ENCODE data around the gene CCDC167. TPM values are rescaled to one million over a fixed set of nuclear protein-coding genes. Genes with fewer than 3 reads are reported as not detected.

CCDC167 gene
- total RNA-seq, 1 donor from 2014 or later = 38.3 TPM

DNA sequence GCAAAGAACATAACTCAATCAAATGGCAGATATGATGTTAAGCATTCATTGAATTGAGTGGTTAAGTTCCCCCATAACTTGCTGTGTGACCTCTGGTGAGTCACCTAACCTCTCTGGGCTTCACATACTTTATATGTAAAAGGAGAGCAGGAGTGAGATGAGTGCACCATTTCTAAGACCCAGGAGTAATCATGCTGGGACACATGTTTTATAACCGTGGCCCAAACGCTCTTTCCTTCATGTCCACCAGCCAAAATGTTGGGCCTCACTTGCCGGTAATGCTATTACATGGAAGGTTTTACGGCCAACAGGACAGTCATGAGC lies 40.3 kb upstream of the CCDC167 start:
- H3K36me3 Mint-ChIP-seq = no peaks in the 10 kb centered on the region
- no peaks in the 10 kb centered on the region for H3K9me3 Mint-ChIP-seq
- DNase-seq (ENCODE audit: extremely low spot score, unreplicated experiment) = no peak
- peaks cover 10% of the 10 kb centered on the region for H3K4me1 Mint-ChIP-seq (ENCODE audit: unreplicated experiment)
- H3K4me3 Mint-ChIP-seq = no peak overlapping the region
- no peak overlapping the region for H3K27ac Mint-ChIP-seq
- TF ChIP-seq, protein P1, sequence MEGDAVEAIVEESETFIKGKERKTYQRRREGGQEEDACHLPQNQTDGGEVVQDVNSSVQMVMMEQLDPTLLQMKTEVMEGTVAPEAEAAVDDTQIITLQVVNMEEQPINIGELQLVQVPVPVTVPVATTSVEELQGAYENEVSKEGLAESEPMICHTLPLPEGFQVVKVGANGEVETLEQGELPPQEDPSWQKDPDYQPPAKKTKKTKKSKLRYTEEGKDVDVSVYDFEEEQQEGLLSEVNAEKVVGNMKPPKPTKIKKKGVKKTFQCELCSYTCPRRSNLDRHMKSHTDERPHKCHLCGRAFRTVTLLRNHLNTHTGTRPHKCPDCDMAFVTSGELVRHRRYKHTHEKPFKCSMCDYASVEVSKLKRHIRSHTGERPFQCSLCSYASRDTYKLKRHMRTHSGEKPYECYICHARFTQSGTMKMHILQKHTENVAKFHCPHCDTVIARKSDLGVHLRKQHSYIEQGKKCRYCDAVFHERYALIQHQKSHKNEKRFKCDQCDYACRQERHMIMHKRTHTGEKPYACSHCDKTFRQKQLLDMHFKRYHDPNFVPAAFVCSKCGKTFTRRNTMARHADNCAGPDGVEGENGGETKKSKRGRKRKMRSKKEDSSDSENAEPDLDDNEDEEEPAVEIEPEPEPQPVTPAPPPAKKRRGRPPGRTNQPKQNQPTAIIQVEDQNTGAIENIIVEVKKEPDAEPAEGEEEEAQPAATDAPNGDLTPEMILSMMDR (conservative IDR thresholded peaks at IDR 0.05) = no peak
- H3K27me3 Mint-ChIP-seq = peaks cover 47% of the 10 kb centered on the region

DNA sequence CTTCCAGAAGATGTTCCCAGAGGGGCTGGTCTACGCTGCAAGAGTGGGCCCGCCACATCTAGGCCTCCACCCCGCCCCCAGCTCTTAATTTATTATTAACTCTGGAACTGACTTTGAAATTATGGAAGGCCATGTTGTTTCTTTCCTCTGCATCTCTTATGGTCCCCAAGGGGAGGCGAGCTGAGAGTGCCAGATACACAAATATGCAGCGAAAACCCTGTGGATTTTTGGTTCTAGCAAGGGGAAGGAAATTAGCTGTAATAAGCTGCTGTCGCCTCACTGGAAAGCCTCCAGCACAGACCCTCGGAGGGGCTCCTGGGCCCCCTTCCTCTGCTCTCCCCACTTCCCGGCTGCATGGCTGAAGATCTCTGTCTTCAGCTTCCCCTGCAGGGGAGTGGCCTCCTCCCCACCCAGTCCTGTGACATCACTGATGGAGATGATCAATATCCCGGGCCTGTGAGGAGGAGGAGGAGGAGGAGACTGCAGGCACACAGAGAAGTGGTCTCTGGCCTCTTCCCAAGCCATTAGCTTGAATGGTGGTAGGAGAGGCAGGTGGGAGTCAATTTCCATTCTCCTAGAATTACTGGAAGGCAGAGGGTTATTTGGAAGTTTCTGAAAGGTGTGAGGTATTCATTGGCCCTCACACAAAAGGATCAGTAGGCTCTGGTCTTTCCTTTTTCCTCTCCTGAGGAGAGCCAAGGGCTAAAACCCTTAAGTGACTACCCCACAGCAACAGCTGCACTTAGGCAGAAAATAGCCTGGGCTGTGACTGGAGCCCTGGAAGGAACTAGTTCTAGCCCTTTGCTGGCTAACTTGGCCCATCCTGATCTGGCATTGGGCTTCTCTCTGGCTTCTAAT lies 39.7 kb upstream of the CCDC167 start:
- Mint-ChIP-seq H3K4me1 (ENCODE audit: unreplicated experiment) (peaks cover 16% of the 10 kb centered on the region), H3K36me3 (no peaks in the 10 kb centered on the region), H3K9me3 (no peaks in the 10 kb centered on the region), H3K4me3 (no peak overlapping the region), H3K27ac (no peak overlapping the region), H3K27me3 (peaks cover 50% of the 10 kb centered on the region)
- TF ChIP-seq, protein P1 (conservative IDR thresholded peaks at IDR 0.05) = no peak
- DNase-seq (ENCODE audit: extremely low spot score, unreplicated experiment) = no peak

DNA sequence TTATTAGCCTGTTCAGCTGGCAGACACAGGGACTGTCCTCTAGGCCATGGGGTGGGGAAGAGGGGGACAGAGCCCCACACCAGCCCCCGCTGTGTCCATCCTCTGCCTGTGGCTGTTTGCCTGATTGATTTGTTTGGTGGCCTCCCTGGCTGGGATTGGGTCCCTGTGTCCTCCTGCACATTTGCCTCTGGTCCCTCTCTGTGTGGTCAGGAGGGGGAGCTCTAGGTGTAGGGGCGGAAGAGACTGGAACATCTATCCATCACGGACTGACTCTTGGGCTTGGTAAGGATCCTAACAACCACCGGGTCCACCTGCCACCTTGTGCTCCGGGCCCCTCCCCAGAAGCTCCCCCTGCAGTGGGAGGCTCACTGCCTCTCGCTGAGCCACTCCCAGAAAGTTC lies 38.4 kb upstream of the CCDC167 start:
- no peak for DNase-seq (ENCODE audit: extremely low spot score, unreplicated experiment)
- Mint-ChIP-seq H3K27ac (no peak overlapping the region), H3K9me3 (no peaks in the 10 kb centered on the region), H3K36me3 (no peaks in the 10 kb centered on the region), H3K4me3 (peak overlapping the region; percentile 52), H3K27me3 (peaks cover 60% of the 10 kb centered on the region), H3K4me1 (ENCODE audit: unreplicated experiment) (peaks cover 24% of the 10 kb centered on the region)
- TF ChIP-seq, protein P1 (conservative IDR thresholded peaks at IDR 0.05) = peak; percentile 35

DNA sequence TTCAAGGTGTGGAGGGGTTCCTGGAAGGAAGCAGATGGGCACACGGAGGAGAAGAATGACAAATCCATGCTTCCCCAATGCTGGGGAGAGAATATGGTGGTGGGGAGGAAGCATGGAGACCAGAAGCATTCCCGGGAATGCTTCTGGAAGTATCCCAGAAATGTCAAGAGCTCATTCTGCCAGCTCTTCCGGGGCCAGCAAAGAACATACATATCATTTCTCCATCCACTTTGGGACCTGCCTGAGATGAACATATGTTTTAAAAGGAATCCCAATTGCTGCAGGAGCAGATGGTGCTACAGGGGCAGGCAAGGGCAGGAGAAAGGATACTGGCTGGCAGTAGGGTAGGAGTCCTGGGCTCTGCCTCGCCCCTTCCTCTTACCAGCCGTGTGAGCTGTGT lies 37.9 kb upstream of the CCDC167 start:
- Mint-ChIP-seq H3K4me1 (ENCODE audit: unreplicated experiment) (peaks cover 24% of the 10 kb centered on the region), H3K36me3 (no peaks in the 10 kb centered on the region), H3K27me3 (peaks cover 66% of the 10 kb centered on the region), H3K4me3 (peak overlapping the region; percentile 52), H3K9me3 (no peaks in the 10 kb centered on the region), H3K27ac (no peak overlapping the region)
- DNase-seq (ENCODE audit: extremely low spot score, unreplicated experiment) = no peak
- TF ChIP-seq, protein P1 (conservative IDR thresholded peaks at IDR 0.05) = no peak

DNA sequence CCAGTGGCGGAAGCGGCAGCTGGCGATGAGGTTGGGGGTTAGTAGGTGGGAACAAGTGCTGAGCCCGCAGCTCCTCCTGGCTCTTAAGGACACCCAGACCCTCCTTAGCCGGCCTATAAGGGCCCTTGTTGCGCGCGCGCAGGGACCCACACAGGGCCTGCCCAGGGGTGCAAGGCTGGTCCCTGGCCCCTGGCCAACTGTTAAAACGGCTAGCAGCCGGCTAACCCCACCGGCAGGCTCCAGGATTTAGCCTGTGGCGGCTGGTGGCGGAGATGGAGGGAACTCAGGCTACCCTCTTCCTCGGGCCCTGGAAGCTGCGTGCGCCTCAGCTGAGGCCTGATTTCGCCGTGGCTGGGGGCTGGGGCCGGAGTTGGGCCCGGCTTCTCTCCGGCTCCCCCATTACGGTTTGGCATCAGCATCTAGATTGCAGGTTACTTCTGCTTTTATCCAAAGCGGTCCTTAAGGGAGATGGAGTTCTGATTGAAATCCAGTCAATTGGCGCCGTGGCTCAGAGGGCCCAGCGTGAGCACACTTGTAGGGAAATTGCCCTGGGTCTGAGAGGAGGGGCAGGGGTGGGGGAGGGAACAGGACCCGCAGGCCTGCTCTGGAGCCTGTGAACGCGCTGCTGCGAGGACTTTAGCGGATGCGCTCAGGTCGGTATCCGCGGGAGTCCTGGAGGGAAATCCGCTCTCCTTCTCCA lies 36.9 kb upstream of the CCDC167 start:
- Mint-ChIP-seq H3K9me3 (no peaks in the 10 kb centered on the region), H3K27ac (no peak overlapping the region), H3K4me1 (ENCODE audit: unreplicated experiment) (peaks cover 24% of the 10 kb centered on the region), H3K4me3 (peak overlapping the region; percentile 82), H3K27me3 (peaks cover 73% of the 10 kb centered on the region), H3K36me3 (no peaks in the 10 kb centered on the region)
- no peak for DNase-seq (ENCODE audit: extremely low spot score, unreplicated experiment)
- TF ChIP-seq, protein P1 (conservative IDR thresholded peaks at IDR 0.05) = no peak

All from type B pancreatic cell (in vitro differentiated cells).